SK-N-SH treated with all-trans-retinoic acid at 6 μM for 48 hours (cell line): Measurements from ENCODE around the gene DNAJC6.

Experiments used
- ATAC-seq: fragments of 200-7000 bp; cut with Tn5 transposase; 3 replicates; pipeline ENCODE4 v1.9.1; 2020; ENCODE audit warnings: mild to moderate bottlenecking, moderate library complexity
- ARNTL ChIP-seq: fragments of 450-650 bp; formaldehyde crosslinking; IDR thresholded peaks from 2 replicates; pipeline ENCODE4 v1.5.0; 2020; ENCODE audit warnings: low read depth, mild to moderate bottlenecking, moderate library complexity, borderline replicate concordance
- BACH2 ChIP-seq: fragments of 250-450 bp; sonication (Bioruptor Pico); IDR thresholded peaks from 2 replicates; pipeline ENCODE4 v1.9.0; 2021; ENCODE audit warnings: mild to moderate bottlenecking, borderline replicate concordance
- CSDC2 ChIP-seq: fragments of 250-450 bp; sonication (Bioruptor Pico); IDR thresholded peaks from 2 replicates; pipeline ENCODE4 v1.5.0; 2020; ENCODE audit warnings: mild to moderate bottlenecking, moderate library complexity
- ESRRG ChIP-seq: fragments of 250-450 bp; sonication (Bioruptor Pico); IDR thresholded peaks from 2 replicates; pipeline ENCODE4 v1.6.1; 2021; ENCODE audit warnings: mild to moderate bottlenecking
- GLIS3 ChIP-seq: fragments of 250-450 bp; sonication (Bioruptor Pico); IDR thresholded peaks from 2 replicates; pipeline ENCODE4 v1.5.0; 2020; ENCODE audit warnings: mild to moderate bottlenecking, moderate library complexity
- ISL1 ChIP-seq: fragments of 250-450 bp; sonication (Bioruptor Pico); IDR thresholded peaks from 2 replicates; pipeline ENCODE4 v2.1.2; 2022; ENCODE audit warnings: mild to moderate bottlenecking, moderate library complexity
- PPARA ChIP-seq: fragments of 250-450 bp; sonication (Bioruptor Pico); IDR thresholded peaks from 2 replicates; pipeline ENCODE4 v1.5.0; 2020; ENCODE audit warnings: mild to moderate bottlenecking, borderline replicate concordance
- RARB ChIP-seq: fragments of 250-450 bp; sonication (Bioruptor Pico); IDR thresholded peaks from 2 replicates; pipeline ENCODE4 v1.8.0; 2021; ENCODE audit warnings: mild to moderate bottlenecking, moderate library complexity
- SNAI2 ChIP-seq: fragments of 250-450 bp; sonication (Bioruptor Pico); IDR thresholded peaks from 2 replicates; pipeline ENCODE4 v1.5.0; 2020; ENCODE audit warnings: mild to moderate bottlenecking, moderate library complexity
- TCF4 ChIP-seq: fragments of 250-450 bp; sonication (Bioruptor Pico); IDR thresholded peaks from 2 replicates; pipeline ENCODE4 v1.8.0; 2021; ENCODE audit warnings: mild to moderate bottlenecking, moderate library complexity, borderline replicate concordance
- TOX ChIP-seq: fragments of 250-450 bp; sonication (Bioruptor Pico); IDR thresholded peaks from 2 replicates; pipeline ENCODE4 v1.8.0; 2021; ENCODE audit warnings: mild to moderate bottlenecking, moderate library complexity, borderline replicate concordance
- ZFP3 ChIP-seq: fragments of 250-450 bp; sonication (Bioruptor Pico); IDR thresholded peaks from 2 replicates; pipeline ENCODE4 v1.5.0; 2020; ENCODE audit warnings: mild to moderate bottlenecking, moderate library complexity
- ZFP30 ChIP-seq: fragments of 450-650 bp; formaldehyde crosslinking; IDR thresholded peaks from 2 replicates; pipeline ENCODE4 v1.5.0; 2022; ENCODE audit warnings: mild to moderate bottlenecking, moderate library complexity
- ZNF565 ChIP-seq: fragments of 450-650 bp; formaldehyde crosslinking; conservative IDR thresholded peaks from 2 replicates; pipeline ENCODE4 v1.5.0; 2020; ENCODE audit warnings: low read depth, mild to moderate bottlenecking, moderate library complexity
- ZNF70 ChIP-seq: fragments of 450-650 bp; formaldehyde crosslinking; IDR thresholded peaks from 2 replicates; pipeline ENCODE4 v1.5.0; 2020; ENCODE audit warnings: mild to moderate bottlenecking, moderate library complexity
- ZNF8 ChIP-seq: fragments of 450-650 bp; formaldehyde crosslinking; IDR thresholded peaks from 2 replicates; pipeline ENCODE4 v1.5.0; 2020; ENCODE audit warnings: mild to moderate bottlenecking, moderate library complexity
- TF ChIP-seq, protein P1 (sequence below): fragments of 250-450 bp; sonication (Bioruptor Pico); IDR thresholded peaks from 2 replicates; pipeline ENCODE4 v1.5.0; 2020; ENCODE audit warnings: mild to moderate bottlenecking, moderate library complexity
- TF ChIP-seq, protein P2 (sequence below): fragments of 250-450 bp; sonication (Bioruptor Pico); IDR thresholded peaks from 2 replicates; pipeline ENCODE4 v1.8.0; 2021; ENCODE audit warnings: low read depth, mild to moderate bottlenecking, moderate library complexity, borderline replicate concordance
- TF ChIP-seq, protein P3 (sequence below): fragments of 250-450 bp; sonication (Bioruptor Pico); IDR thresholded peaks from 2 replicates; pipeline ENCODE4 v1.8.0; 2020; ENCODE audit warnings: mild to moderate bottlenecking, moderate library complexity, borderline replicate concordance
- TF ChIP-seq, protein P4 (sequence below): fragments of 250-450 bp; sonication (Bioruptor Pico); IDR thresholded peaks from 2 replicates; pipeline ENCODE4 v1.5.1; 2021; ENCODE audit warnings: mild to moderate bottlenecking, moderate library complexity

The DNAJC6 gene

DNA sequence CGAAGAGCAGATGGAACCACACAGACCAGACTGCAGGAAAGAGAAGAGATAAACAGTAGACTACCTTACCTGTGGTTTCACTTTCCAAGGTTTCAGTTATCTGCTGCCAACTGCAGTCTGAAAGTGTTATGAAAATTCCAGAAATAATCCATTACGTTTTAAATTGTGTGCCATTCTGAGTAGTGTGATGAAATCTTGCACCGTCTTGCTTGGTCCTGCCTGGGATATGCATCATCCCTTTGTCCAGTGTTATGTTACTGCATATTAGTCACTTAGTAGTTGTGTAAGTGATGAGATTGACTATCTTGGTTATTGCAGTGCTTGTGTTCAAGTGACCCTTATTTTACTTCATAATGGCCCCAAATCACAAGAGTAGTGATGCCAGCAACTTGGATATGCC is 33.9 kb downstream of the DNAJC6 start (continued):
- TF ChIP-seq, protein P1, sequence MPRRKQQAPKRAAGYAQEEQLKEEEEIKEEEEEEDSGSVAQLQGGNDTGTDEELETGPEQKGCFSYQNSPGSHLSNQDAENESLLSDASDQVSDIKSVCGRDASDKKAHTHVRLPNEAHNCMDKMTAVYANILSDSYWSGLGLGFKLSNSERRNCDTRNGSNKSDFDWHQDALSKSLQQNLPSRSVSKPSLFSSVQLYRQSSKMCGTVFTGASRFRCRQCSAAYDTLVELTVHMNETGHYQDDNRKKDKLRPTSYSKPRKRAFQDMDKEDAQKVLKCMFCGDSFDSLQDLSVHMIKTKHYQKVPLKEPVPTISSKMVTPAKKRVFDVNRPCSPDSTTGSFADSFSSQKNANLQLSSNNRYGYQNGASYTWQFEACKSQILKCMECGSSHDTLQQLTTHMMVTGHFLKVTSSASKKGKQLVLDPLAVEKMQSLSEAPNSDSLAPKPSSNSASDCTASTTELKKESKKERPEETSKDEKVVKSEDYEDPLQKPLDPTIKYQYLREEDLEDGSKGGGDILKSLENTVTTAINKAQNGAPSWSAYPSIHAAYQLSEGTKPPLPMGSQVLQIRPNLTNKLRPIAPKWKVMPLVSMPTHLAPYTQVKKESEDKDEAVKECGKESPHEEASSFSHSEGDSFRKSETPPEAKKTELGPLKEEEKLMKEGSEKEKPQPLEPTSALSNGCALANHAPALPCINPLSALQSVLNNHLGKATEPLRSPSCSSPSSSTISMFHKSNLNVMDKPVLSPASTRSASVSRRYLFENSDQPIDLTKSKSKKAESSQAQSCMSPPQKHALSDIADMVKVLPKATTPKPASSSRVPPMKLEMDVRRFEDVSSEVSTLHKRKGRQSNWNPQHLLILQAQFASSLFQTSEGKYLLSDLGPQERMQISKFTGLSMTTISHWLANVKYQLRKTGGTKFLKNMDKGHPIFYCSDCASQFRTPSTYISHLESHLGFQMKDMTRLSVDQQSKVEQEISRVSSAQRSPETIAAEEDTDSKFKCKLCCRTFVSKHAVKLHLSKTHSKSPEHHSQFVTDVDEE (CRISPR knock-in tag), result no peak
- TF ChIP-seq, all 23 proteins: peak for 0

DNA sequence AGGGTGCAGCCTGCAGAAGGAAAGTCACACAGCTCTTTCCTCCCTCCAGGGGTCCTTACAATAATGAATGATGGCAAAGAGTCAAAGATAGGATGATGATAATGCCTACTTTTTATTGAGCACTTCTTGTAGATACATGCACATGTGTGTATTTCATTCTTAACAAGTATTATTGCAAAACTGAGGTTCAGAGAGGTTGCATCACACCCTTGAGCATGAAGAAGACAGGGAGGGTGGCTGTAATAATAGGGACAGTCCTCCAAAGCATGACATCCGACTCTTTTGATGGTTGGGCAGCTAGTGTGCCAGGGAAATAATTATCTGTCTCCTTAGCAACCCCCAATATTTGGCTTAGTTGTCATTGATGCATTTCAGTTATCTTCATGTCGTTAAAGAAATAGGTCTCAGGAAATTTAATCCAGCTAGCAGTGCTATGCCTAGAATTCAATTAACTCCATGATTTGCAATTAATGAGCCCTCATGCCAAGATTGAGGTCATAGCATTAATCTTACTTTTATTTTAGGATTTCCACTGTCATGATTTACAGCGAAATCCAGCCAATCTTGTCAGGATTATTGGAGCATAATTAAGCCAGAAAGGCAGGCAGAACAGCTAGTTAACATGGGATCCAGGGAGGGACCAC is 35.0 kb downstream of the DNAJC6 start:
- no peak for ATAC-seq
- TF ChIP-seq TCF4 (CRISPR knock-in tag) (no peak), ISL1 (CRISPR knock-in tag) (0 out of 2 replicates have a peak, but pooled peaks have one; percentile 20)

DNA sequence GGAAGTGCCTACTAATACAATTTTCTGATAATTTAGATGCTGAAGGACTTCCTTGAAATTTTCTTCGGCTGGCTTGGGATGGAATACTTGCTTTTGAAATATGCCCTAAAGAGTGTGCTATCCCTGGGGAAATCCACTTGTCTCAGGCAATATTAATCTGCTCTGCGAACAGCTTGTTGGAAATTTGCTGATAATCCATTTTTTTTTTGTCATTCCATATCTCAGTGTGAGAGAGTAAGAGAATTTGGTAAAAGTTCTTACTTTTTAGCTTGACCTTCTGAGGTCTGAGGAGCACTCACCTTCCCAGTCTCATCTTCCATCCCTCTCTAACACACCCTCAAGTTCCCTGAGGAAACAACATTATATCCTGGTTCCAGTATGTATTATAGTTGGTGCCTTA is 36.8 kb downstream of the DNAJC6 start:
- no peak for ATAC-seq
- TF ChIP-seq, protein P1 (CRISPR knock-in tag), result no peak
- TF ChIP-seq CSDC2 (CRISPR knock-in tag) (no peak), PPARA (CRISPR knock-in tag) (no peak), ZNF70 (no peak), ESRRG (CRISPR knock-in tag) (no peak), ZNF8 (CRISPR knock-in tag) (no peak), ARNTL (CRISPR knock-in tag) (no peak), BACH2 (CRISPR knock-in tag) (no peak), ZFP3 (CRISPR knock-in tag) (no peak), SNAI2 (CRISPR knock-in tag) (no peak), ISL1 (CRISPR knock-in tag) (no peak), TOX (CRISPR knock-in tag) (no peak), GLIS3 (no peak), RARB (CRISPR knock-in tag) (no peak), ZFP30 (CRISPR knock-in tag) (no peak), ZNF565 (no peak)
- TF ChIP-seq, protein P2, sequence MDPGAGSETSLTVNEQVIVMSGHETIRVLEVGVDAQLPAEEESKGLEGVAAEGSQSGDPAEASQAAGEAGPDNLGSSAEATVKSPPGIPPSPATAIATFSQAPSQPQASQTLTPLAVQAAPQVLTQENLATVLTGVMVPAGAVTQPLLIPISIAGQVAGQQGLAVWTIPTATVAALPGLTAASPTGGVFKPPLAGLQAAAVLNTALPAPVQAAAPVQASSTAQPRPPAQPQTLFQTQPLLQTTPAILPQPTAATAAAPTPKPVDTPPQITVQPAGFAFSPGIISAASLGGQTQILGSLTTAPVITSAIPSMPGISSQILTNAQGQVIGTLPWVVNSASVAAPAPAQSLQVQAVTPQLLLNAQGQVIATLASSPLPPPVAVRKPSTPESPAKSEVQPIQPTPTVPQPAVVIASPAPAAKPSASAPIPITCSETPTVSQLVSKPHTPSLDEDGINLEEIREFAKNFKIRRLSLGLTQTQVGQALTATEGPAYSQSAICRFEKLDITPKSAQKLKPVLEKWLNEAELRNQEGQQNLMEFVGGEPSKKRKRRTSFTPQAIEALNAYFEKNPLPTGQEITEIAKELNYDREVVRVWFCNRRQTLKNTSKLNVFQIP (CRISPR knock-in tag), result no peak
- TF ChIP-seq, protein P3, sequence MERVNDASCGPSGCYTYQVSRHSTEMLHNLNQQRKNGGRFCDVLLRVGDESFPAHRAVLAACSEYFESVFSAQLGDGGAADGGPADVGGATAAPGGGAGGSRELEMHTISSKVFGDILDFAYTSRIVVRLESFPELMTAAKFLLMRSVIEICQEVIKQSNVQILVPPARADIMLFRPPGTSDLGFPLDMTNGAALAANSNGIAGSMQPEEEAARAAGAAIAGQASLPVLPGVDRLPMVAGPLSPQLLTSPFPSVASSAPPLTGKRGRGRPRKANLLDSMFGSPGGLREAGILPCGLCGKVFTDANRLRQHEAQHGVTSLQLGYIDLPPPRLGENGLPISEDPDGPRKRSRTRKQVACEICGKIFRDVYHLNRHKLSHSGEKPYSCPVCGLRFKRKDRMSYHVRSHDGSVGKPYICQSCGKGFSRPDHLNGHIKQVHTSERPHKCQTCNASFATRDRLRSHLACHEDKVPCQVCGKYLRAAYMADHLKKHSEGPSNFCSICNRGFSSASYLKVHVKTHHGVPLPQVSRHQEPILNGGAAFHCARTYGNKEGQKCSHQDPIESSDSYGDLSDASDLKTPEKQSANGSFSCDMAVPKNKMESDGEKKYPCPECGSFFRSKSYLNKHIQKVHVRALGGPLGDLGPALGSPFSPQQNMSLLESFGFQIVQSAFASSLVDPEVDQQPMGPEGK, result no peak
- TF ChIP-seq, protein P4, sequence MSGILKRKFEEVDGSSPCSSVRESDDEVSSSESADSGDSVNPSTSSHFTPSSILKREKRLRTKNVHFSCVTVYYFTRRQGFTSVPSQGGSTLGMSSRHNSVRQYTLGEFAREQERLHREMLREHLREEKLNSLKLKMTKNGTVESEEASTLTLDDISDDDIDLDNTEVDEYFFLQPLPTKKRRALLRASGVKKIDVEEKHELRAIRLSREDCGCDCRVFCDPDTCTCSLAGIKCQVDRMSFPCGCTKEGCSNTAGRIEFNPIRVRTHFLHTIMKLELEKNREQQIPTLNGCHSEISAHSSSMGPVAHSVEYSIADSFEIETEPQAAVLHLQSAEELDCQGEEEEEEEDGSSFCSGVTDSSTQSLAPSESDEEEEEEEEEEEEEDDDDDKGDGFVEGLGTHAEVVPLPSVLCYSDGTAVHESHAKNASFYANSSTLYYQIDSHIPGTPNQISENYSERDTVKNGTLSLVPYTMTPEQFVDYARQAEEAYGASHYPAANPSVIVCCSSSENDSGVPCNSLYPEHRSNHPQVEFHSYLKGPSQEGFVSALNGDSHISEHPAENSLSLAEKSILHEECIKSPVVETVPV (CRISPR knock-in tag), result no peak
